A549 treated with Mapracorat at 1 μM for 4 hours (cell line): ENCODE data around the gene DNAH11. TPM values are rescaled to one million over a fixed set of nuclear protein-coding genes. Genes with fewer than 3 reads are reported as not detected.

Source experiments
- total RNA-seq: library from RNA; stranded (reverse); fragments of 200-300 nt; extraction: Qiagen RNA extraction; gene quantifications from 5 replicates; pipeline ENCODE4 v1.2.3, GENCODE V29; 2022

Gene DNAH11, protein sequence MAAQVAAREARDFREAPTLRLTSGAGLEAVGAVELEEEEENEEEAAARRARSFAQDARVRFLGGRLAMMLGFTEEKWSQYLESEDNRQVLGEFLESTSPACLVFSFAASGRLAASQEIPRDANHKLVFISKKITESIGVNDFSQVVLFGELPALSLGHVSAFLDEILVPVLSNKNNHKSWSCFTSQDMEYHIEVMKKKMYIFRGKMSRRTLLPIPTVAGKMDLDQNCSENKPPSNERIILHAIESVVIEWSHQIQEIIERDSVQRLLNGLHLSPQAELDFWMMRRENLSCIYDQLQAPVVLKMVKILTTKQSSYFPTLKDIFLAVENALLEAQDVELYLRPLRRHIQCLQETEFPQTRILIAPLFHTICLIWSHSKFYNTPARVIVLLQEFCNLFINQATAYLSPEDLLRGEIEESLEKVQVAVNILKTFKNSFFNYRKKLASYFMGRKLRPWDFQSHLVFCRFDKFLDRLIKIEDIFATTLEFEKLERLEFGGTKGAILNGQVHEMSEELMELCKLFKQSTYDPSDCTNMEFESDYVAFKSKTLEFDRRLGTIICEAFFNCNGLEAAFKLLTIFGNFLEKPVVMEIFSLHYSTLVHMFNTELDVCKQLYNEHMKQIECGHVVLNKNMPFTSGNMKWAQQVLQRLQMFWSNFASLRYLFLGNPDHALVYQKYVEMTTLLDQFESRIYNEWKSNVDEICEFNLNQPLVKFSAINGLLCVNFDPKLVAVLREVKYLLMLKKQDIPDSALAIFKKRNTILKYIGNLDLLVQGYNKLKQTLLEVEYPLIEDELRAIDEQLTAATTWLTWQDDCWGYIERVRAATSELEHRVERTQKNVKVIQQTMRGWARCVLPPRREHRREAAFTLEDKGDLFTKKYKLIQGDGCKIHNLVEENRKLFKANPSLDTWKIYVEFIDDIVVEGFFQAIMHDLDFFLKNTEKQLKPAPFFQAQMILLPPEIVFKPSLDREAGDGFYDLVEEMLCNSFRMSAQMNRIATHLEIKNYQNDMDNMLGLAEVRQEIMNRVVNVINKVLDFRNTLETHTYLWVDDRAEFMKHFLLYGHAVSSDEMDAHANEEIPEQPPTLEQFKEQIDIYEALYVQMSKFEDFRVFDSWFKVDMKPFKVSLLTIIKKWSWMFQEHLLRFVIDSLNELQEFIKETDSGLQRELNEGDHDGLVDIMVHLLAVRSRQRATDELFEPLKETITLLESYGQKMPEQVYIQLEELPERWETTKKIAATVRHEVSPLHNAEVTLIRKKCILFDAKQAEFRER (N-terminal part only)
- 0.04 to 0.43 TPM (median 0.20 TPM) in 5 replicates for total RNA-seq

DNA sequence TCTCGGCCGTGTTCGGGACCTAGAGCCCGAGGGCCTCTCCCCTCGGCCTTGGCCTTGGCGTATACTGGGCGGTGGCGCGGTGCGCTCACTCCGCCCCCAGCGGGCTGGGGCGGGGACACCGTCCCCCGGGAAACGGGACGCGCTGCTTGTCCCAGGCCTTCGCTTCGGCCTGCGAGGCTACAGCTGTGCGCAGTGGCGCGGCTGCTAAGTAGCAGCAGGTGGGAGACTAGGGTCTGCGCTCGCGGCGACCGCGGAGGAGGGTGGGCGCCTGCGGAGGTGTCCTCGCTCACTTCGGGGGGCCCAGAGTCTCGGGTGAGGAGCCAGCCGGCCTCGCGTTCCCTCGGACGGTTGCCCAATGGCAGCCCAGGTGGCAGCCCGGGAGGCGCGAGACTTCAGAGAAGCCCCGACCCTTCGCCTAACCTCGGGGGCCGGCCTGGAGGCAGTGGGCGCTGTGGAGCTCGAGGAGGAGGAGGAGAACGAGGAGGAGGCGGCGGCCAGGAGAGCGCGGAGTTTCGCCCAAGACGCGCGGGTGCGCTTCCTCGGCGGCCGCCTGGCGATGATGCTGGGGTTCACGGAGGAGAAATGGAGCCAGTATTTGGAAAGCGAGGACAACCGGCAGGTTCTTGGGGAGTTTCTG is at the start of gene DNAH11:
Gene DNAH11 (plus strand): TSS at position 149 of the 637 bp plus-strand sequence. CDS start 207 bp downstream, at position 356.

DNA sequence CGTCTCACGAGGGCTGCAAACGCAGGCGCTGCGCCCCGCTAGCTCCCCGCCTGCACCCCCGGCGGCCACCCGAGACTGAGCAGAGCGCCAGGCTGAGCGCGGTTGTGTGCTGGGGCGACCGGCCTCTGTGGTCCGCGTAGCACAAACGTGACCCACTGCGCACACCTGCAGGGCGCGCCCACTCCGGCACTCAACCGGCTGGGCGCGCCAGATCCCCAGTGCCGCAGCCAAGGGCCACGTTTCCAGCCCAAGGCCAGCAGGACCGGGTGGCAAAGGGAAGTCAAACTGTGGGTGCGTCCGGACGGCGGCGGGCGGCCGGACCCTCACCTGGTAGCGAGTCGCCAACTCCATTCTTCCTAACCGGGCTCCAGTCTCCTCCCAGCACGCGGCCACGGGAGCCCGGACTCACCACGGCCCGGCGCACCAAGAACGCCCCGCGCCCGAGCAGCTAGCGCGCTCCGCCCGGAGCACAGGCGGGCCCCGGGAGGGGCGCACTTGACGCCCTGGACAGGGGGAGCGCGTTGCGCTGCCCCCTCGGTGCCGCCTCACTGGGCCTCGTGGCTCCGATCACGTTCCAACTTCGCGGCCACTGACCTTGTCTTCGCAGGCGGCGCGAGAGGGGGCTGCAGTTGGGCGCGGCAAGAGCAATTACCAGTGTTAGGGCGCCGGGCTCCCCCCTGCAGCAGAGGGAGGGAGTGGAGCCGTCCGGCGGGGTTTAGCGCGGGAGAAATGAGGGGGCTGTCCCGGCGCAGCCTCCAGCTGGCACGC is 402.8 kb downstream of the DNAH11 start, which contains the start of gene CDCA7L:
Gene CDCA7L (minus strand): TSS at position 446 of the 768 bp plus-strand sequence. CDS start 95 bp downstream, at position 351.

Other genes with a start within 250 kb of the DNAH11 start
- gene SP4, start 115.0 kb upstream of the DNAH11 start, total RNA-seq = 0.83 to 1.4 TPM (median 0.94 TPM) in 5 replicates